Duodenal mucosa (tissue), 2 donors: ENCODE data around the gene TCP11.
"Not testable (repeated sequence)": the region's sequence is repeated elsewhere in the genome, so short reads cannot be mapped to it uniquely, and the experiment has no call there.

Source experiments
- H3K27ac ChIP-seq: one replicate; pipeline ENCODE4 v1.7.0; 2013; ENCODE audit warnings: low read depth, low read length
- H3K27me3 ChIP-seq, 2 donors: one replicate each; pipeline ENCODE4 v1.7.0; 2013; ENCODE audit warnings: low read length in 2 of 2, control low read depth in 1 of 2; ENCODE audit not compliant: insufficient read depth in 2 of 2, control insufficient read depth in 1 of 2
- H3K36me3 ChIP-seq, 2 donors: one replicate each; pipeline ENCODE4 v1.7.0; 2013; ENCODE audit warnings: low read length in 2 of 2, control low read depth in 1 of 2; ENCODE audit not compliant: insufficient read depth in 2 of 2, control insufficient read depth in 1 of 2
- H3K4me1 ChIP-seq, 2 donors: one replicate each; pipeline ENCODE4 v1.7.0; 2013; ENCODE audit warnings: low read length in 2 of 2, control low read depth in 1 of 2; ENCODE audit not compliant: insufficient read depth in 2 of 2, control insufficient read depth in 1 of 2
- H3K4me3 ChIP-seq, 2 donors: one replicate each; pipeline ENCODE4 v1.7.0; 2013; ENCODE audit warnings: low read length in 2 of 2, low read depth in 1 of 2
- H3K9ac ChIP-seq, 2 donors: one replicate each; pipeline ENCODE4 v1.7.0; 2013; ENCODE audit warnings: low read length in 2 of 2, low read depth in 1 of 2
- H3K9me3 ChIP-seq, 2 donors: one replicate each; pipeline ENCODE4 v1.7.0; 2013; ENCODE audit warnings: low read length in 2 of 2, control low read depth in 1 of 2; ENCODE audit not compliant: control insufficient read depth in 1 of 2

The TCP11 gene

DNA sequence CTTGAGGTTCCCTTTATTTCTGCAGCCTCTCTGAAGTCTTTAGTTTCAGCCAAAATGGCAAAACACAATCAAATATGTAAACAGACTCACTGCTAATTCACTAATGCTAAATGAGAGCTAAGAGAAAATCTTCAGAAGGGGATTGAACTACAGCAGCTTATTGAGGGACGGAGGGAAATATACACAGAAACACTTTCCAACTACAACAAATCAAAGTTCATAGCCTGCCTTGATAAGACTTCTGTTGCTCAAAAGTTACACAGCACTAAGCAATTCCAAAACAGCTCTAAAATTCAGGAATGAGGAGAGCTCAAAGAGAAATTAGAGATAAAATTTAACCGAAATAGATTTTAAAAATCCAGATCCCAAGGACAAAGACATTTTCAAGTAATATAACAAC lies 1.7 kb downstream of the TCP11 start:
- H3K4me3 ChIP-seq = no peak overlapping the region
- H3K36me3 ChIP-seq = no peaks in the 10 kb centered on the region
- H3K4me1 ChIP-seq = peaks cover 0 to 3% of the 10 kb centered on the region in 2 donors
- H3K27me3 ChIP-seq = no peaks in the 10 kb centered on the region
- H3K9ac ChIP-seq = no peak overlapping the region
- no peaks in the 10 kb centered on the region for H3K9me3 ChIP-seq
- H3K27ac ChIP-seq = no peak overlapping the region

DNA sequence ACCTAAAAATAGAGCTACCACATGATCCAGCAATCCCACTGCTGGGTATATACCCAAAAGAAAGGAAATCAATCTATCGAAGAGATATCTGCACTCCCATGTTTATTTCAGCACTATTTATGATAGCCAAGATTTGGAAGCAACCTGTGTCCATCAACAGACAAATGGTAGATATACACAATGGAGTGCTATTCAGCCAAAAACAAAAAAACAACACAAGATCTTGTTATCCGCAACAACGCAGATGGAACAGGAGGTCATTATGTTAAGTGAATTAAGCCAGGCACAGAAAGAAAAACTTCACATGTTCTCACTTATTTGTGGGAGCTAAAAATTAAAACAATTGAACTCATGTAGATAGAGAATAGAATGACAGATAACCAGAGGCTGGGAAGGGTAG lies 2.9 kb downstream of the TCP11 start:
- H3K27ac ChIP-seq, H3K36me3 ChIP-seq, H3K4me1 ChIP-seq, H3K9ac ChIP-seq, H3K4me3 ChIP-seq, H3K27me3 ChIP-seq, H3K9me3 ChIP-seq: not testable (repeated sequence)

DNA sequence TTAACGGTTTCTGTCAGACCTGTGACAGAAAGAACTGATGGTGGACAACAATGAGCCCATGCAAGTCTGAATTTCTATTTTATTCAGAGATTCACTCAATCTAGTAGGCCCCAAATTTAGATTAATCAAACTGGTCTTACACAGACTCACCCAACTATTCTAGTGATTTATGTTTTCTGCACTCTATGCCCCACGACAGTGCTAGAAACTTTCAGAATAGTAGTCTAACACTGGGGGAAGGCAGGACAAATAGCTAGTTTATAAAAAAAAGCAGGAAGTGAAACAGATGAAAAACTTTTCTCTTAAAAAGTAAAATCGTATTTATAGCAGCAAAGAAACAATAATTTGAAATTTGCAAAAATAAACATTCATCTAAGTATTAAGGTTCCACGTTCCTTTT lies 5.0 kb downstream of the TCP11 start:
- H3K9me3 ChIP-seq = no peaks in the 10 kb centered on the region
- H3K4me1 ChIP-seq = peaks cover 0 to 2% of the 10 kb centered on the region in 2 donors
- no peaks in the 10 kb centered on the region for H3K27me3 ChIP-seq
- no peak overlapping the region for H3K4me3 ChIP-seq
- H3K27ac ChIP-seq = no peak overlapping the region
- H3K9ac ChIP-seq = no peak overlapping the region
- no peaks in the 10 kb centered on the region for H3K36me3 ChIP-seq

DNA sequence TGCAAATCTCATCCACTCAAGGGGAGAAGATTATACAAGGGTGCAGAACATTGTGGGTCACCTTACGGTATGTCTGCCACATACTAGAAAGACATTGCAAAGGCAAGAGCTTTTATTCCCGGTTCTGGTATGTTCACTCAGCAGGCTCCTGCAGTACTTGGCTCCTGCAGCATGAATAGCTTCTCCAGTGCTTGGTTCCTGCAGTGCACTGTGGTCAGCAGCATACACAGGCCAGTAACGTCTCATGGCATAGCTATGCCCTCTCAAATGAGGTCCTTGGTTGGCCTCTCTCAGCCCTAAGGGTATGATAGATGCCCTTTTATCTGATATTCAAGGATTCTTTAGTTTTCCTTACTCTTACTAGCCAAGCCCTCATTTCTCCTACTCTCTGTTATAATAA lies 12.6 kb downstream of the TCP11 start:
- no peak overlapping the region for H3K27ac ChIP-seq
- no peaks in the 10 kb centered on the region for H3K4me1 ChIP-seq
- H3K9me3 ChIP-seq = no peaks in the 10 kb centered on the region
- H3K4me3 ChIP-seq = no peak overlapping the region
- H3K27me3 ChIP-seq = no peaks in the 10 kb centered on the region
- no peak overlapping the region for H3K9ac ChIP-seq
- no peaks in the 10 kb centered on the region for H3K36me3 ChIP-seq

DNA sequence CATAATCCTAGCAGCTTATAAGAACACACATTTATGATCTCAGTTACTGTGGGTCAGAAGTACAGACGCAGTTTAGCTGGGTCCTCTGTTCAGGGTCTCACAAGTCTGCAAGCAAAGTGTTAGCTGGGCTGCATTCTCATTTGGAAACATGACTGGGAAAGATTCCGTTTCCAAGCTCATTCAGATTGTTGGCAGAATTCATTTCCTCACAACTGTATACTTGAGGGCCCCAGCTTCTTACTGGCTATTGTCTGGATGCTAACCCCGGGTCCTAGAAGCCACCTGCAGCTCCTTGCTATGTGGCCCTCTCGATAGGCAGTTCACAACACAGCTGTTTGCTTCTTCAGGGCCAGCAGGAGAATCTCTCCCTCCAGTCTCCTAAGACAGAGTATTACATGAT lies 13.1 kb downstream of the TCP11 start:
- no peak overlapping the region for H3K9ac ChIP-seq
- no peaks in the 10 kb centered on the region for H3K4me1 ChIP-seq
- H3K9me3 ChIP-seq = no peaks in the 10 kb centered on the region
- H3K27ac ChIP-seq = no peak overlapping the region
- no peak overlapping the region for H3K4me3 ChIP-seq
- no peaks in the 10 kb centered on the region for H3K27me3 ChIP-seq
- H3K36me3 ChIP-seq = no peaks in the 10 kb centered on the region

DNA sequence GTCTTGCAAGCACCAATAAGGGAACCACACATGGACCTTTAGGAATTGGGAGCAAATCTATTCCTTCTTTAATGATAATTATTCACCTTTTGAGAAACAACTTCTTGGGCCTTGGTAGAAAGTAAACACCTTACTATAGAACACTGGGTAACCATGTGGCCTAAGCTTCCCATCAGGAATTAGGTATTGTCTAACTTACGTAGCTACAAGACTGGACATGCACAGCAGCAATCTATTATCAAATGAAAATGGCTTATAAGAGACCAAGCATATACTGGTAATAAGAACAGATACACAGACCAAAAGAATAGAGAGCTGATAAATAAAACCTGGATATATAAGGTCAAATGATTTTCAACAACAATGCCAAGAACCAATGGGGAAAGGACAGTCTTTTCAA lies 16.8 kb downstream of the TCP11 start:
- H3K9me3 ChIP-seq = no peaks in the 10 kb centered on the region
- H3K36me3 ChIP-seq = no peaks in the 10 kb centered on the region
- H3K27ac ChIP-seq = no peak overlapping the region
- no peaks in the 10 kb centered on the region for H3K27me3 ChIP-seq
- H3K4me1 ChIP-seq = no peaks in the 10 kb centered on the region
- no peak overlapping the region for H3K9ac ChIP-seq
- H3K4me3 ChIP-seq = no peak overlapping the region

DNA sequence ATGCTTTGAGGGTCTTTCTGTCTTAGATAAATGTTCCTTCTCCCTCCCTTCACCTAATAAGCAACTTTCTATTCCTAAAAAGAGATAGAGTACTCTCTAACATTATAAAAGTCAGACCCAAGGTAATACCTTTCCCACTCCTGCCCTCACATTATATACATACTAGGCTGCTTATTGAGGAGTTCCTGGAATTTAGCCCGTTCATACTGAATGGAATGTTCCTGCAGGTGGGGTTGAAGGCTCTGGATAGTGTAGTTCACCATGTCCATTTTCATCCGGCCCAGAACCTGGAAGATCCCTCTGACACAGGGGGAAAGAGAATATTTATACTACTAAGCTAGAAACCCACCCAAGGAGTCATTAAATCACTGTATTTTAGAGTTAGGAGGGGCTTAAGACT lies 20.4 kb downstream of the TCP11 start:
- no peaks in the 10 kb centered on the region for H3K36me3 ChIP-seq
- H3K9me3 ChIP-seq = no peaks in the 10 kb centered on the region
- H3K4me3 ChIP-seq = no peak overlapping the region
- H3K27ac ChIP-seq = no peak overlapping the region
- no peaks in the 10 kb centered on the region for H3K4me1 ChIP-seq
- no peak overlapping the region for H3K9ac ChIP-seq
- H3K27me3 ChIP-seq = no peaks in the 10 kb centered on the region

DNA sequence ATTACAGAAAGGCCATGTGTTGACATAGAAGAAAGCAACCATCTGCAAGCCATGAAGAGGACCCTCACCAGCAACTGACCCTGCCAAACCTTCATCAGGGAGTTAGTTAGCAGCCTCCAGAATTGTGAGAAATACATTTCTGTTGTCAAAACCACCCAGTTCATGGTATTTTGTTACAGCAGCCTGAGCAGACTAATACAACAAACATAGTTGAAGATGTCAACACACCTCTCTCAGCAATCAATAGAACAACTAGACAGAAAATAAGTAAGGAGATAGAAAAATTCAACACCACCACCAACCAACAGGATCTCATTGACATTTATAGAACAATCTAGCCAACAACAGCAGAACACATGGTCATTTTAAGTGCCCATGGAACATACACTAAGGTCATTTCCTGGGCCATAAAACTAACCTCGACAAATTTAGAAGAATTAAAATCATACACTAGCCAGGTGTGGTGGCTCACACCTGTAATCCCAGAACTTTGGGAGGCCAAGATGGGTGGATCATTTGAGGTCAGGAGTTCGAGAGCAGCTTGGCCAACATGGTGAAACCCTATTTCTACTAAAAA lies 32.7 kb downstream of the TCP11 start:
- Histone ChIP-seq H3K9me3 (peaks cover 0 to 2% of the 10 kb centered on the region in 2 donors), H3K4me1 (peaks cover 8 to 12% of the 10 kb centered on the region in 2 donors), H3K4me3 (no peak overlapping the region), H3K27ac (no peak overlapping the region), H3K36me3 (no peaks in the 10 kb centered on the region), H3K9ac (no peak overlapping the region), H3K27me3 (no peaks in the 10 kb centered on the region)

DNA sequence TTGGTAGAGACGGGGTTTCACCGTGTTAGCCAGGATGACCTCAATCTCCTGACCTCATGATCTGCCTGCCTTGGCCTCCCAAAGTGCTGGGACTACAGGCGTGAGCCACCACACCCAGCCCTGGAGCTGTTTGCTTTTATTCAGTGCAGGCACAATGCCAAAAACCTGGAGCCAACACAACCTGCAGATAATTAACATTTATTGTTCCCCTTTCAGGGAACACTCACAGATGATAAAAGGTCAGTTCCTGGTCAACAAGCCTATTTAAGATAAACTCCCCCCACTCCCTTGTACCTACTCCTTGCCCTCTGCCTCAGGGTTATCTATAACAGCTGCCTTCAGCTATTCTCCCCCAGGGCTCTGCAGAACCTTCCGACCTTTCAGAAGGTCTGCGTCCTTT lies 33.4 kb downstream of the TCP11 start:
- H3K36me3 ChIP-seq, H3K27ac ChIP-seq, H3K27me3 ChIP-seq, H3K4me3 ChIP-seq, H3K9me3 ChIP-seq, H3K9ac ChIP-seq: not testable (repeated sequence)
- peaks cover 8 to 12% of the 10 kb centered on the region in 2 donors for H3K4me1 ChIP-seq

DNA sequence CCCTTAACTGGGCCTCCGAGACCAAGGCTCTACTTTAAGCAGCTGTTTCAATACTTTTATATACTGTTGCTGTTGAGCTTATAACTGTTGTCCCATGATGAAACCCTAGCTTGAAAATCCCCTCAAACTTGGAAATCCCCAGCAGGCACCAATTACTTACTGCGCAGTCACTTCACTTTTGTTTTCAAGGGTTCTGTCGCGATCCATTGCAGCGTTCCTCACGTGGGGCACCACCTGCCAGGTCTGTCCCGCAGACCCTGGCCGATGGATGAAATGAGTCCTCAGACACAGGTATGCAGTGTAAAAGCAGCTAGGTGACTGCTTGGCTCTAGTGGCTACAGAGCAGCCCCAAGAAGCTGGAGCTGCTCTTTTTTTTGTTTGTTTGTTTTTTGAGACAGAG lies 33.9 kb downstream of the TCP11 start:
- not testable (repeated sequence) for H3K27ac ChIP-seq, H3K9me3 ChIP-seq, H3K27me3 ChIP-seq, H3K9ac ChIP-seq, H3K36me3 ChIP-seq
- peak overlapping the region in 1 of 2 donors; percentile 16 for H3K4me3 ChIP-seq
- H3K4me1 ChIP-seq = peaks cover 8 to 12% of the 10 kb centered on the region in 2 donors

DNA sequence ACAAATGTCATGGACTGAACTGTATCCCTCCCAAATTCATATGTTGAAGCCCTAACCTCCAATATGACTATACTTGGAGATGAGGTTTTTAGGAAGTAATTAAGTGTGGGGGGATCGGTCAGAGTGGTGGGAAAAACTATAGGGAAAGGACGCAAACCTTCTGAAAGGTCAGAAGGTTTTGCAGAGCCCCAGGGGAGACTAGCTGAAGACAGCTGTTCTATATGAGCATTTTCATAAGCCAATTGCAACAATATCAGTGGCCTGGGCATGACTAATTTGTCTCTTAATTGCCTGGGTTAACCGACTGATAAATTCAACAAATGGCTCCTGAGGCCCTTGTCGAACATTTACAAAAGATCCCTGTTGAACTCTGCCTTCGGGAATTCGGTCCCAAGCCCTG lies 35.1 kb downstream of the TCP11 start:
- H3K27ac ChIP-seq, H3K9ac ChIP-seq, H3K27me3 ChIP-seq: not testable (repeated sequence)

More for the DNA sequence above, 35.1 kb downstream of the TCP11 start:
- peaks cover 8 to 12% of the 10 kb centered on the region in 2 donors for H3K4me1 ChIP-seq
- H3K9me3 ChIP-seq, H3K36me3 ChIP-seq, H3K4me3 ChIP-seq: not testable (repeated sequence)
